GM12878 (cell line): ENCODE measurements around the gene MAPKBP1. TPM values are rescaled to one million over a fixed set of nuclear protein-coding genes. Genes with fewer than 3 reads are reported as not detected.
A peak's percentile ranks its signal among the peaks of the same experiment; 100 is the strongest.

Experiments used
- ATAC-seq: fragments of 200-7000 bp; cut with Tn5 transposase; 3 replicates; pipeline ENCODE4 v1.9.1; 2020; ENCODE audit warnings: mild to moderate bottlenecking, moderate library complexity
- BruUV-seq: library from RNA; stranded (reverse); fragments of 400-500 nt; replicated peaks from 2 replicates; lab custom pipeline; 2021; lab: Mats Ljungman, UMichigan
- CTCF ChIA-PET: fragments of 300-600 bp; sonication (Branson Sonifier 250); formaldehyde crosslinking; extraction: SDS; loops from one replicate; lab custom pipeline; 2021; ENCODE audit warnings: inconsistent platforms; lab: Yijun Ruan, JAX
- POLR2A ChIA-PET: fragments of 350-600 bp; formaldehyde crosslinking; extraction: SDS; loops from one replicate; lab custom pipeline; 2021; ENCODE audit warnings: inconsistent platforms; lab: Charles Lee
- RAD21 ChIA-PET: fragments of 300-600 bp; sonication (Branson Sonifier 250); formaldehyde crosslinking; loops from one replicate; lab custom pipeline; 2023; ENCODE audit warnings: antibody characterized with exemption; ENCODE audit not compliant: unreplicated experiment; lab: Charles Lee
- SMC1A ChIA-PET: fragments of 300-600 bp; sonication (Branson Sonifier 250); formaldehyde crosslinking; loops from one replicate; lab custom pipeline; 2023; ENCODE audit not compliant: unreplicated experiment, uncharacterized antibody; lab: Charles Lee
- DNase-seq: peaks from one replicate; pipeline ENCODE4 v3.0.0-alpha.2; 2011; ENCODE audit warnings: low read depth, low spot score
- FAIRE-seq: peaks from 3 replicates; lab custom pipeline; 2011; peaks lifted over from hg19 to GRCh38; lab: Jason Lieb, UNC
- H2AFZ ChIP-seq: 2 replicates; pipeline ENCODE4 v1.6.0; 2011; ENCODE audit warnings: low read depth, low read length, control low read depth; ENCODE audit not compliant: control insufficient read depth
- H3K27ac ChIP-seq: 2 replicates; pipeline ENCODE4 v1.5.1; 2011; ENCODE audit warnings: control low read depth; ENCODE audit not compliant: control insufficient read depth, insufficient read depth
- H3K27me3 ChIP-seq, 2 experiments: replicated peaks in 1 of 2; 2 replicates each; pipeline versions ENCODE4 v1.6.0 to v1.6.1; 2011; ENCODE audit warnings: low read length in 1 of 2; ENCODE audit not compliant: control insufficient read depth in 2 of 2, insufficient read depth in 2 of 2
- H3K36me3 ChIP-seq, 2 experiments: 2 replicates each; pipeline ENCODE4 v1.5.1; 2011; ENCODE audit warnings: low read length in 1 of 2; ENCODE audit not compliant: control insufficient read depth in 2 of 2, insufficient read depth in 2 of 2
- H3K4me1 ChIP-seq: 2 replicates; pipeline ENCODE4 v1.6.1; 2011; ENCODE audit warnings: mild to moderate bottlenecking, low read length, moderate library complexity, mixed read lengths; ENCODE audit not compliant: control insufficient read depth, insufficient read depth
- H3K4me2 ChIP-seq: 2 replicates; pipeline ENCODE4 v1.6.0; 2011; ENCODE audit warnings: control low read depth; ENCODE audit not compliant: control insufficient read depth, insufficient read depth
- H3K4me3 ChIP-seq: fragments of 200-600 bp; sonication (generic); 2 replicates; pipeline ENCODE4 v1.5.1; 2016
- H3K79me2 ChIP-seq: 2 replicates; pipeline ENCODE4 v1.6.0; 2011; ENCODE audit warnings: low read length; ENCODE audit not compliant: control insufficient read depth, insufficient read depth
- H3K9ac ChIP-seq: 2 replicates; pipeline ENCODE4 v1.8.0; 2011; ENCODE audit warnings: low read length, control low read depth, mixed read lengths; ENCODE audit not compliant: control insufficient read depth, insufficient read depth
- H3K9me3 ChIP-seq: replicated peaks from 3 replicates; pipeline ENCODE4 v1.5.1; 2011; ENCODE audit warnings: mild to moderate bottlenecking, low read length; ENCODE audit not compliant: control insufficient read depth, insufficient read depth
- H4K20me1 ChIP-seq: 2 replicates; pipeline ENCODE4 v1.6.0; 2011; ENCODE audit not compliant: control insufficient read depth, insufficient read depth
- HDAC6 ChIP-seq: fragments of 200-600 bp; sonication (generic); IDR thresholded peaks from one replicate; pipeline ENCODE4 v1.8.0; 2017; ENCODE audit warnings: antibody characterized with exemption; ENCODE audit not compliant: unreplicated experiment
- LARP7 ChIP-seq: fragments of 450-650 bp; IDR thresholded peaks from 2 replicates; pipeline ENCODE4 v1.6.1; 2017; ENCODE audit warnings: mild to moderate bottlenecking
- MEF2A ChIP-seq: IDR thresholded peaks from 2 replicates; pipeline ENCODE4 v1.6.1; 2011; ENCODE audit warnings: low read depth, mild to moderate bottlenecking, low read length, moderate library complexity; ENCODE audit not compliant: insufficient read depth
- SKIL ChIP-seq: fragments of 450-650 bp; IDR thresholded peaks from 2 replicates; pipeline ENCODE4 v1.6.1; 2017; ENCODE audit warnings: mild to moderate bottlenecking, low read depth, inconsistent platforms; ENCODE audit not compliant: poor library complexity, severe bottlenecking
- ZBED1 ChIP-seq: IDR thresholded peaks from 2 replicates; pipeline ENCODE4 v1.6.1; 2016; ENCODE audit warnings: borderline replicate concordance
- WGBS: methylation state at CpG from one replicate; pipeline ENCODE4 v1.1.6; 2016; ENCODE audit warnings: low lambda C conversion rate; ENCODE audit not compliant: insufficient replicate concordance, insufficient coverage; ENCODE audit errors: missing lambda C conversion rate; 5-methylcytosine and 5-hydroxymethylcytosine counted together
- in situ Hi-C: fragments of 300-500 bp; cut with MboI; formaldehyde crosslinking; loops from 9 replicates; pipeline ENCODE4 v1.14.3; 2018; ENCODE audit warnings: mixed read lengths
- intact Hi-C: fragments of 100-400 bp; cut with micrococcal nuclease; formaldehyde crosslinking; loops from one replicate; pipeline ENCODE4 v1.14.2; 2022; ENCODE audit not compliant: unreplicated experiment
- polyA plus RNA-seq, 11 experiments: library from polyadenylated mRNA; depleted of rRNA in 4 of 11; unstranded in 6 of 11; stranded (reverse) in 5 of 11; fragments of >200 nt; fragmentation: Nextera tagmentation in 4 of 11; fragmentation: Illumina TruSeq in 1 of 11; extraction: Ambion mirVana in 4 of 11; extraction: Trizol in 1 of 11; gene quantifications; 1 replicate in 1 of 11; 2 replicates in 10 of 11; pipeline versions ENCODE4 v1.2.1 to v1.2.3, GENCODE V29; 2011 to 2016; ENCODE audit warnings: inconsistent platforms in 2 of 11, missing spikeins in 2 of 11, low read depth in 1 of 11
- total RNA-seq, 4 experiments: library from RNA; depleted of rRNA in 3 of 4; stranded (reverse); fragments of >200 nt in 3 of 4; fragmentation: Illumina TruSeq in 1 of 4; extraction: Trizol in 1 of 4; gene quantifications; 2 replicates each; pipeline versions ENCODE4 v1.2.1 to v1.2.3, GENCODE V29; 2013 to 2021

The MAPKBP1 gene
- total and polyA plus RNA-seq, 10 of the 15 experiments (the other 5 are each of a cell fraction or from before 2014, with no cell fraction given) = 0.44 to 19.0 (median 7.3) TPM

GRCh38 chr15:41783296-41783695, 9.0 kb downstream of the MAPKBP1 start:
- in situ Hi-C loops = no loop called here
- Histone ChIP-seq H3K4me2 (0 out of 2 replicates have a peak overlapping the region, but pooled peaks have one; percentile 21), H3K4me3 (no peak overlapping the region), H3K27ac (0 out of 2 replicates have a peak overlapping the region, but pooled peaks have one; percentile 3), H3K4me1 (peaks cover 11% of the 10 kb centered on the region)
- no TSS peak for BruUV-seq
- TF ChIP-seq SKIL = no peak
- TF ChIP-seq MEF2A = no peak
- no peak for TF ChIP-seq LARP7
- TF ChIP-seq ZBED1 = no peak
- TF ChIP-seq HDAC6 = no peak
- TF ChIP-seq, all 136 proteins: peak for 0
- ATAC-seq (no peak), FAIRE-seq (no peak), DNase-seq (no peak)
- ChIA-PET POLR2A (interaction anchor here (0.7 to 11.3 kb wide), 4 partner anchors 9 to 715 kb away, joined by 3 to 170 read pairs (median 14); partner anchors contain the start of gene MAPKBP1), CTCF (interaction anchor here (1.4 to 3.7 kb wide), 4 partner anchors 10 to 28 kb away, joined by 5 to 26 read pairs (median 8); partner anchors contain the start of gene MAPKBP1), SMC1A (interaction anchor here (1.1 to 3.4 kb wide), 7 partner anchors 8 to 226 kb away, joined by 3 to 28 read pairs (median 6); partner anchors contain the start of gene MAPKBP1), RAD21 (interaction anchor here (1.3 to 1.4 kb wide), 4 partner anchors 9 to 27 kb away, joined by 3 to 10 read pairs (median 6); partner anchors contain the start of gene MAPKBP1)
- no peaks in the 10 kb centered on the region for H3K36me3 ChIP-seq
- H3K9me3 ChIP-seq = no peaks in the 10 kb centered on the region; the same call in 2 of the 3 replicates
- peaks cover 24% of the 10 kb centered on the region for H3K79me2 ChIP-seq
- intact Hi-C loops = no loop called here
- WGBS = 95% methylated on average over 1 of the region's 1 CpG
- no peak overlapping the region for H2AFZ ChIP-seq
- H3K27me3 ChIP-seq = no peaks in the 10 kb centered on the region
- H3K9ac ChIP-seq = no peak overlapping the region
- H4K20me1 ChIP-seq = no peaks in the 10 kb centered on the region
